Adrenal gland (tissue), 5 donors: ENCODE measurements around the gene YPEL5.

Source experiments
- CTCF ChIP-seq, 6 experiments: fragments of 450-650 bp in 4 of 6; fragments of 200-600 bp in 2 of 6; sonication (generic) in 1 of 6; IDR thresholded peaks; 1 replicate in 5 of 6; 2 replicates in 1 of 6; pipeline versions ENCODE4 v1.5.1 to v1.8.0; 2016 to 2021; ENCODE audit warnings: antibody characterized with exemption in 6 of 6, mild to moderate bottlenecking in 2 of 6, moderate library complexity in 1 of 6
- POLR2A ChIP-seq, 2 donors: fragments of 450-650 bp; IDR thresholded peaks; one replicate each; pipeline ENCODE4 v1.6.1; 2017; ENCODE audit warnings: antibody characterized with exemption in 2 of 2, mild to moderate bottlenecking in 2 of 2, moderate library complexity in 1 of 2
- donor health status: DM: no; HTN: no; CAD: no.

DNA sequence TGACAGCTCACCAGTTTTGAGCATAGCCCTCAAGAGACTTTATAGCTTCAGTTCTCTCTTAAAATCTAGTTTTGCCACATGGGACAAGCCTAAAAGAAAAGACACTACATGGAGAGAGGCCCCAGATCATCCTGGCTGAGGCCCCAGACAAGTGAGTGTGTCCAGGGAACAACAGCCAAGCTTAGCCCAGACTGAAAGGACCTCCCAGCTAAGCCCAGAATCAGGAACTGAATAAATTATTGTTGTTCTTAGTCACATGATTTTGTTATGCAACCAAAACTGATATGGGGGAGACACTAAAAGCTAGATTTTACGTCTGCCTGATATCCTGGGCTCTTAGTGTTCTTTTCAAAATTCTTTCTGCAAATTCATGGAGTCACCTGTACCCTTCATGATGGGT is 55.2 kb downstream of the YPEL5 start:
- TF ChIP-seq CTCF (IDR thresholded peaks at IDR 0.05) (no peak), POLR2A (IDR thresholded peaks at IDR 0.05) (no peak)
